GM10847 (cell line): ENCODE results near the gene NXT1.

ENCODE experiments used
- POLR2A ChIP-seq: IDR thresholded peaks from 2 replicates; pipeline ENCODE4 v1.6.1; 2011; ENCODE audit not compliant: insufficient read length; ENCODE audit errors: extremely low read depth

NXT1 gene

GRCh38 chr20:23391707-23392310 is 41.2 kb downstream of the NXT1 start:
- TF ChIP-seq POLR2A, result no peak

- no peak for TF ChIP-seq POLR2A
Observed at GRCh38 chr20:23393996-23394775, 43.6 kb downstream of the NXT1 start.

GRCh38 chr20:23396950-23397627 is 46.5 kb downstream of the NXT1 start:
- TF ChIP-seq POLR2A, result no peak

- no peak for TF ChIP-seq POLR2A
Observed at GRCh38 chr20:23397961-23398360, 47.4 kb downstream of the NXT1 start.

- no peak for TF ChIP-seq POLR2A
Observed at GRCh38 chr20:23399568-23400241, 49.1 kb downstream of the NXT1 start.

- no peak for TF ChIP-seq POLR2A
Observed at GRCh38 chr20:23401051-23401450, 50.5 kb downstream of the NXT1 start.

GRCh38 chr20:23403751-23404150 is 53.2 kb downstream of the NXT1 start:
- TF ChIP-seq POLR2A, result no peak

- TF ChIP-seq POLR2A, result no peak
Observed at GRCh38 chr20:23404196-23404595, 53.6 kb downstream of the NXT1 start.
